A549 (cell line): ENCODE data around the gene N4BP2.

Source experiments
- MYC ChIP-seq: IDR thresholded peaks from 2 replicates; pipeline ENCODE4 v1.6.1; 2012; ENCODE audit warnings: mild to moderate bottlenecking, inconsistent platforms, low read length, improper control_type of control experiment, borderline replicate concordance
- NR3C1 ChIP-seq: fragments of >200 bp; sonication (Bioruptor Twin); formaldehyde crosslinking; IDR thresholded peaks from 3 replicates; pipeline ENCODE4 v1.6.1; 2017
- POLR2A ChIP-seq: IDR thresholded peaks from 2 replicates; pipeline ENCODE4 v1.6.1; 2012; ENCODE audit warnings: mild to moderate bottlenecking, low read length
- RCOR1 ChIP-seq: fragments of 150-350 bp; IDR thresholded peaks from 2 replicates; pipeline ENCODE4 v1.6.1; 2014; ENCODE audit warnings: antibody characterized with exemption, low read length, low read depth
- TF ChIP-seq, protein P1 (sequence below): fragments of >200 bp; sonication (Bioruptor Twin); formaldehyde crosslinking; IDR thresholded peaks from 3 replicates; pipeline ENCODE4 v1.5.1; 2016

DNA sequence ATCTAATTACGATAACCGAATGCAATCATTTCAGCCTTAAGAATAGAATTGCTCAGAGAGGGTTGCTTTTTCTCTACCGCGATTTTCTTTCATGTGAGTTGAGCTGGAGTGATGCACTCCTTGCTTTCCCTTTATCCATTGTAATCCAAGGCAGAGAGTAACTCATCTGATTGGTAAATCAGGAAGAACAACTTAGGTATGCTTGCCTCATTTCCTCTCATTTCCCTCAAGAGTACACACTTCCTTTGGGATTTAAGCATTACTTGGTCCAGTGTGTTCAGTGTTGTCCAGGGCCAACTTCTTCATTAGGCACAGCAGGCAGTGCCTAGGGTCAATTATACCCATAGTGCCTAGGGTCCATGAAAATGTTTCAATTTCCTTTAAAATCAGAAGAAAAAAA lies 15.7 kb upstream of the N4BP2 start:
- no peak for TF ChIP-seq POLR2A
- TF ChIP-seq, protein P1, sequence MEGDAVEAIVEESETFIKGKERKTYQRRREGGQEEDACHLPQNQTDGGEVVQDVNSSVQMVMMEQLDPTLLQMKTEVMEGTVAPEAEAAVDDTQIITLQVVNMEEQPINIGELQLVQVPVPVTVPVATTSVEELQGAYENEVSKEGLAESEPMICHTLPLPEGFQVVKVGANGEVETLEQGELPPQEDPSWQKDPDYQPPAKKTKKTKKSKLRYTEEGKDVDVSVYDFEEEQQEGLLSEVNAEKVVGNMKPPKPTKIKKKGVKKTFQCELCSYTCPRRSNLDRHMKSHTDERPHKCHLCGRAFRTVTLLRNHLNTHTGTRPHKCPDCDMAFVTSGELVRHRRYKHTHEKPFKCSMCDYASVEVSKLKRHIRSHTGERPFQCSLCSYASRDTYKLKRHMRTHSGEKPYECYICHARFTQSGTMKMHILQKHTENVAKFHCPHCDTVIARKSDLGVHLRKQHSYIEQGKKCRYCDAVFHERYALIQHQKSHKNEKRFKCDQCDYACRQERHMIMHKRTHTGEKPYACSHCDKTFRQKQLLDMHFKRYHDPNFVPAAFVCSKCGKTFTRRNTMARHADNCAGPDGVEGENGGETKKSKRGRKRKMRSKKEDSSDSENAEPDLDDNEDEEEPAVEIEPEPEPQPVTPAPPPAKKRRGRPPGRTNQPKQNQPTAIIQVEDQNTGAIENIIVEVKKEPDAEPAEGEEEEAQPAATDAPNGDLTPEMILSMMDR, result no peak
- no peak for TF ChIP-seq RCOR1
- TF ChIP-seq NR3C1, result no peak
- TF ChIP-seq MYC, result no peak
